SIG-M5 treated with dmso at 0.1 percent for 504 hours (cell line): ENCODE data around the gene ATP8B3.
"Not testable (repeated sequence)": the region's sequence is repeated elsewhere in the genome, so short reads cannot be mapped to it uniquely, and the experiment has no call there.

ENCODE experiments used
- DNase-seq: peaks from one replicate; lab custom pipeline; 2025; ENCODE audit not compliant: unreplicated experiment; lab: John Stamatoyannopoulos, UW

Gene ATP8B3

DNA sequence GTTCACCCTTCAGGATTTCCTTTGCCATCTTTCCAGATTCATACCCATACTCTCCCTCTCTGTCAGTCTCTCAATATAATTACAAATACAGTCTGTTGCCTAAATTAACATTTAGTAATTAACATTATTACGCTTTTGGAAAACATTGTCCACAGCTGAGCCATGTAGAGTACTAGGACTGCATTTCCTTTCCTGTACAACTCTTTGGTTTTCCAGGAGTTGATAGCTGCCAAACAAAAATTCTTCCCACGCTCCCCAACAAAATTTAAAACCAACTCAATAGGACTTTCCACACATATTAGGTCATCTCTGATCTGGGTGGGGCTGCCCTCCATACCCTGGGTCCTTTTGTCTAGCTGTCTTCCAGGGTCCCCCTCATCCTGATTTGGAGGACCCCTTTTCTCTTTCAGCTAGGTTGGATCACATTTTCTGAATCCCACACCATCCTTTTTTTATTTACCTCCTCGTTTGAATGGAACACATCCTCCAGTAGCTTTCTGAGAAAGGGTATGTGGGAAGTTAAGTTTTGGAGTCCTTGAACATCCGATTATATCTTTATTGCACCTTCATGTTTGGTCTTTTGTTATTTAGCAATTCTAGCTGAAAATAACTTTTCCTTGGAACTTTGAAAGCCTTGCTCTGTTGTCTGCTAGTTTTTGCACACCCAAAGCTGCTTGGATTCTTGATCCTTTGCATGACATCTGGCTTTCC, 41.1 kb downstream of the ATP8B3 start:
- DNase-seq, result no peak

DNA sequence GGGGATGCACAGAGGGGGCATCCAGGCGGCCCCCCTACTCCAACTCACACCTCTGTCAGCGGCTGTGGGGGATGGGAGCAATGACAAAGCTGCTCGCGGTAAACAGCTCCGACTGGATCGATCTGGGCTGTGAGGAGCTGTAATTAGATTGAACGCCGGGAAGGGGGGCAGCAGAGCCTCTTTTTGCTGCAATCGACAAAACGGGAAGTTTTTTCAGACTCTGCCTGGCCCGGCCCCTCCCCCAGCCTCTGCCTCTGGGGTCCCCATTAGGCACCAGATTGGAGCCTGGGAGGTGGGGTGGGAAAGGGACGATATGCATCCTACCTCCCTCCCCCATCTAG, 42.5 kb downstream of the ATP8B3 start:
- DNase-seq, result no peak

DNA sequence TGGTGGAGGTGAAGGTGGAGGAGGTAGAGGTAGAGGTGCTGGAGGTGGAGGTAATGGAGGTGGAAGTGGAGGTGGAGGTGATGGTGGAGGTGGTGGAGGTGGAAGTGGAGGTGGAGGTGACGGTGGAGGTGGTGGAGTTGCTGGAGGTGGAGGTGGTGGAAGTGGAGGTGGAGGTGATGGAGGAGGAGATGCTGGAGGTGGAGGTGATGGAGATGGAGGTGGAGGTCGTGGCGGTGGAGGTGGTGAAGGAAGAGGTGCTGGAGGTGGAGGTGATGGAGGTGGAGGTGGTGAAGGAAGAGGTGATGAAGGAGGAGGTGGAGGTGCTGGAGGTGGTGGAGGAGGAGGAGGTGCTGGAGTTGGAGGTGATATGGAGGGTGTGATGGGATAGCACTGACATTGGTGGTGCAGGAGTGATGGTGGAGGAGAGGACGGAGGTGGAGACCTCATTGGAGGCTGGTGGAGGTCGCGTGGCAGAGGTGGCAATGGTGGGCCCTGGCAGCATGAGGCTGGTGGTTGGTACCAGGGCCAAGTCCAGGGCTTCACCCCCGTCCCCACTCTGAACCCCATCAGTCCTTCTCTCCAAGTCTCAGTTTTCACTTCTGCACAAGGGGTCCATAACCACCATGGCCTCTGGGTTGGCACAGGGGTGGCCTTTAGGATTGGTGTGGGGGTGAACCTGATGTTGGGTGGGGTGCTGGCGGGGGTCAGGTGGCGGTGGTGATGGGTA, 43.0 kb downstream of the ATP8B3 start:
- DNase-seq, result no peak

DNA sequence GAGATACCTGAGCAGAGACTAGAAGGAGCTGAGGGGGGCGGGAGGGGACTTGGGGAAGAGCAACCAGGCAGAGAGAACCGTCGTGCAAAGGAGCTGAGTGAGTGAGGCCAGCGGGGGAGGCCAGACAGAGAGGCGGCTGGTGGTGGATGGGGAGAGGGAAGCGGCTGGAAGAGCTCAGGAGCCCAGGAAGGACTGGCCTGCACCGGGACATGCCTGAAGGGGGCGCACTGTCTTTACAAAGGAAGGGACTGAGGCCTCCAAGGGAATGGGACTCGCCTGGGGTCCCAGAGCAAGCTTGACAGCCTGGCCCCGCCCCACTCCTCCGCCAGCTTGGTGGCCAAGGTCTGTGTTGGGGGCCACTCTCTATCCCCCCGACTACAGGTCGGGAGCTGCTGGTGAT, 43.8 kb downstream of the ATP8B3 start:
- no peak for DNase-seq

DNA sequence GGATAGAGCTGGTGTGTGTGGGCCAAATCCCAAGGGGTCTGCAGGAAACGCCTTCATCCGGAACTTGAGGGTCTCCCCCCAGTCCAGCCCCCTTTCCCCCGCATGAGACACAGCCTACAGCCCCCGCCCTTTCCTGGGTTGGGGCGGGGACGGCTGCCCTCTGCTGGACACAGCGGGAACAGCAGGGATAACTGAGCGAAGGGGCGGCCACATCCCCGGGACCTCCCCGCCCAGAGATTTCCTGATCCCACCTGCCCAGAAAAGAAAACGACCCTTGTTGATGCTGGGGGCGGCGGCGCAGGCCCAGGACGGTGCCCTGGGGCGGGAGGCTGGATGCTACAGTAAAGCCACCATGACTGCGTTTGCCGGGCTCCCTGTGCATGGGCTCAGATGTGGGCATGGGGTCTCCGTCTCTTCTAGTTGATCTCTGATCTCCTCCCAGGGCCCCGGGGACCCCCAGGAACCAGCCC, 44.6 kb downstream of the ATP8B3 start:
- DNase-seq, result no peak

DNA sequence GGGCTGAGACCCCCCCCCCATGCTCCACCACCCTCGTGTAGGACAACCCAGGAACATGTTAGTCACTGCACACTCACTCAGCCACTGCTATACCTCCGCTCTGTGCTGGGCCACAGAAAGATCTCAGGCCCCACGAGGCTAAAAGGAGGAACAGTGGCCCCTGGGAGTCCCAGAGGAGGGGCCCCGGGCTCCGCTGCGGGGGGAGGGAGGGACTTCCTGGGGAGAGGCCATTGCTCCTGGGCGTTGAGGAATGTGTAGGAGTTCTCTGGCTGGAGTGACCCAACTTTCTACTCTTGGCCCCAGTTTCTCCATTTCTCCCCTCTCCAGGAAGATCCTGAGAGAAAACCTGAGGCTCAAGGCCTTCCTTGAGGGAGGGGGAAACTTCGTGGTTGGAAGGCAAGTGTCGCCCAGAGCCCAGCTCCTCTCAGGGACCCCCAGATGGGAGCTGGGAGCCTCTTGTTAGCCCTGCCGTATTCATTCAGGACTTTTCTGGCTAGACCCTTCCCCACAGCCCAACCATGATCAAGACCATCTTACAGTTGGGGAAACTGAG, 45.2 kb downstream of the ATP8B3 start:
- no peak for DNase-seq

DNA sequence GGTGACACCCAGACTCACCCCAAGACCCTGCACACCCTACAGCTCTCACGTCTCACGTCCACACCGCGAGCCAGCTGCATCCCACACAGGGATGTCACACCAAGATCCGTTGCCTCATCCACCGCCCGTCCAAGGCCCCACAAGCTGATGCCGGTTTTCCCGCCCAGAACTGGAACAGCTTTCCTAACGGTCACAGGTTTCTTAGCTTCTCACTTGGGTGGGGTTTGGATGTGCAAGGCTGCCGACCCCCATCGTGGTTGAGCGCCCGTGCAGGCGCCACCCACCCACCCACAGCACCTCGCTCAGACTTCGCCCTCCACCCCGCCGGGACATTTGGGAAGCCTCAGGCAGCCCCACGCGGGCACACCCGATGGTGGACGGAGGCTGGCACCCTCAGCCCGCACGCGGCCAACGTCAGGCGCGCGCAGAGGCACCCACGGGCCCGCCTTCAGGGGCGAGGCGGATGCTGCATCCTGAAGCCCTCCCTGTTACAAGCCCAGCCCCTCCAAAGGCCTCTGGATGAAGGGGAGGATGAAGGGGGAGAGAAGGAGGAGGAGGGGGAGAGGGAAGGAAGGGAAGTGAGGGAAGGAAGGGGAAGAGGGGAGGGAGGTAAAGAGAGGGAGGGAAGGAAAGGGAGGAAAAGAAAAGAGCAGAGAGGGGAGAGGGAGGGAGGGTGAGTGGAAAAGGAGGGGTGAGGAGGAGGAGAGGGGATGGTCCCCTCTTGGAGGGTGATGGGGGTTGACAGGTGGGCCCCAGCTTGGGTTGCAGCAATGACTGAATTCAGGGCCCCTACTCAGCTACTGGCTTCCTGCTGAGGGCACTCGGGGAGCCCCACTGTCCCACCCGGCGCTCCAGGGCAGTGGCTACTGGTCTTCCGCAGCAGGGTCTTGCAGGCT, 45.9 kb downstream of the ATP8B3 start:
- no peak for DNase-seq

DNA sequence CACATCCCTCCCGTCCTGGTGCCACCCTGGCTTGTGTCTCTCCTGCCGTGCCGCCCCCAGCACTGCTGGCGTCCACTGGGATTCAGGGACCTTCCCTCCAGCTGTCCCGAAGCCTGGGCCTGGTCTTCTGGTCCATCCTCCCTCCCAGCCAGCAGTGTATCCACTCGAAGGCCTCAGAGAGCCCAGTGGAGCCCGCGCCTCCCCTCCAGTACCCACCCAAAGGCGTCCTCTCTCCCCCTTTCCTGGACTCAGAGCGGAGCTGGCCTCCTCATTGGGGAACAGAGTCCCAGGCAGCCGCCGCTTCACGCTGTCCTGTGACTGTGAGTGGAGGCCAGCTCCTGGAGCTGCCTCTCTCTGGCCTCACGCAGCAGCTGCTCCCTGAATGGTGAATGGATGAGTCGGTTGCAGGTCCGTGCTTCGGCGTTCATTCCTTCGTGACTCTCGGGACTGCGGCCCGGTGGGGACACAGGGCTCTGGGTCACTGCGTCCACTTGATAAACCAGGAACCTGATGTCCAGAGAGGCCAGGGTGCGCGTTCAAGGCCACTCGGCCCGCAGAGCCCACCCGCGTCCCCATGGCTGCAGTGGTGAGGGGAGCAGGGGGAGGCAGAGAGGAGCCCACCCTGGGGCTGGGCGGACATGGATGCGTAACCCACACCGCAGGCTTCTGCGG, 46.7 kb downstream of the ATP8B3 start:
- no peak for DNase-seq

DNA sequence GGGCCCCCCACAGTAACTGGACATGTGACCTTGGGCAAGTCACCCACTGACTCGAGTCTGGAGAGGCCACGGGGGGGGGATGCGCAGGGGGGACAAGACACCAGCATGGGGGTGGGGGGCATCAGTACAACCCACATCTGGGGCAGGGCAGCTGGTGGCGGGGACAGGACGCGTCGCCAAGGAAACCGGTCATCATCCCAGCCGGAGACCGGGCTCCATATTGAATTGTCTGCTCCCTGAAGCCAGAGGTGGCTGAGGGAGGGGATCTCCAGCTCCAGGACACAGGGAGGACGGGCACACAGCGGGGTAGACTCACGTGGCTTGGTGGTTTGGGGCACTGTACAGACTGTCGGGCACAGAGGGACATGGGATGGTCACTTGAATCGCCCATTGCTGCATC, 47.3 kb downstream of the ATP8B3 start:
- no peak for DNase-seq

DNA sequence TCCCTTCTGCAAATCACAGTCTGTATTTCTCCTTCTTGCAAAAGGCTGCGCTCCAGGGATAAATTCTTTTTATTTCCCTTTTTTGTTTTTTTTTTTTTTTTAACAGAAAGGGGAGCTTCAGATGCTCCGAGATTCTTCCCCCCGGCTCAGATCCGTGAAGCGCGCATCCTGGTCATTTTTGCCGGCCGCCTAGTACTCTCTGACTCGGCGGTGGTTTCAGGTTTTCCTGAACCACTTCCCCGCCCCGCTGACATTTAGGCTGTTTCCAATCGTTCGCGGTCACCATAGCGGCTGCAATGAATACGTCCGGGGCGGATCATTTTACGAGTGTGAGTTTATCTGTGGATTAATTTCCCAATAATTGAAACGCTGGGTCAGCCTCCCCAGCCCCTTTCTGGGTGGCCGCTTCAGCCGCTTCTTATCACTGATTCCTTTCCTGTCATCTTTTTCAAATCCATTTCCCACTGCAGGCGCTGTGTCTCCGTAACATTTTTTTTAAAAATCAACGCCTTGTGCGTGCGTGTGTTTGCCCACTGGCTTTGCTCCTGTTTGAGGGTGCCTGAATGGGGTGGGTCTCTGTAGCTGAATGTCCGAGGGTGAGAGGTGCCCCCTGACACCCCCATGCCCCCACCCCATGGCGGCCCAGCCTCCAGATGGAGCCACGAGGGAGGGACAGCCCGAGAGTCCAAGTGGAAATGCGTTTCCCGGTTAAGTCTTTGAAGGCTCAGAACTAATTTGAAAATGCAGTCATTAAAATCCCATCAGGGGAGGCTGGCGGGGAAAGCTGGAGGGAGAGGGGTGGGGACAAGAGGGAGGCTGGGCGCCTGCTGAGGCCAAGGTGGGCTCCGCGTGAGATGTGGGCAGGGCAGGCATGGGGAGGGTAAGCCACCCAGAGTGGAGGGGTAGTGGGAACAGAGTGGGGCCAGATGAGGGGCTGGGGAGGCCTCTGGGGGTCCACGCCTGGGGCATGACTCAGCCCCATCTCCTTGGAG, 48.1 kb downstream of the ATP8B3 start:
- no peak for DNase-seq

DNA sequence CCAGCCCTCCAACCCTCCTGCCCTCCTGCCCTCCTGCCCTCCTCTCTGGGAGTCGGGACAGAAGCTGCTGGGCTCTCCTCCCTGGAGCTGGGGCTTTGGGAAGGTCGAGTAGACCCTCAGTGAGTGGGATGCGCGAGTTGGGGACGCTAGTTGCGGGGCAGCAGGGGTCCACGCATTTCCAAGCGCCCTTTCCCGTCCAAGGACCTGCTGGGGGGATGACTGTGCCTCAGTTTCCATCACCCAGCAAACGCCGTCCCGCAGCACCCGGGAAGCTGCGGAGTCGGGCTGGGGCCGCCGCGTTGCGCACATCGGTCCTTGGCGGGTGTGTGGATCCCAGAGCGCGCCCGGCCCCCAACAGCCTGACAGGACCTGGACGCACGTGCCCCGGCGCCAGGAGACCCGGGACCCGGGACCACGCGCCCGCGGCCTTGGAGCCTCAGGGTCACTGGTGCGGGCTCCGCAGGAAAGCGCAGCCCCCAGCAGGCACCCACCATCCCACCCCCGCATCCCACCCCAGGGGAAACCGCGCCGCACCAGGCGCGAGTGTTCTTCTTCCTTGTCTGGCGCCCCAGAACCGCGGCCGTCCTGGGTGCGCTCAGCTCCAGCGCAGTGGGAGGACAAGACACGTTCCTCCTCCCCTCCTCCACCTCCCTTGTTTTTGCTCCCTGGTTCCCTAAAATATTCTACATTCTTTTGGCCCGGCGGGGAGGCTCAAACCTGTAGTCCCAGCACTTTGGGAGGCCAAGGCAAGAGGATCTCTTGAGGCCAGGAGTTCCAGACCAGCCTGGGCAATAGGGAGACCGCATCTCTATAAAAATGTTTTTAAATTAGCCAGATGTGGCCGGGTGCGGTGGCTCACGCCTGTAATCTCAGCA, 49.6 kb downstream of the ATP8B3 start:
- no peak for DNase-seq

DNA sequence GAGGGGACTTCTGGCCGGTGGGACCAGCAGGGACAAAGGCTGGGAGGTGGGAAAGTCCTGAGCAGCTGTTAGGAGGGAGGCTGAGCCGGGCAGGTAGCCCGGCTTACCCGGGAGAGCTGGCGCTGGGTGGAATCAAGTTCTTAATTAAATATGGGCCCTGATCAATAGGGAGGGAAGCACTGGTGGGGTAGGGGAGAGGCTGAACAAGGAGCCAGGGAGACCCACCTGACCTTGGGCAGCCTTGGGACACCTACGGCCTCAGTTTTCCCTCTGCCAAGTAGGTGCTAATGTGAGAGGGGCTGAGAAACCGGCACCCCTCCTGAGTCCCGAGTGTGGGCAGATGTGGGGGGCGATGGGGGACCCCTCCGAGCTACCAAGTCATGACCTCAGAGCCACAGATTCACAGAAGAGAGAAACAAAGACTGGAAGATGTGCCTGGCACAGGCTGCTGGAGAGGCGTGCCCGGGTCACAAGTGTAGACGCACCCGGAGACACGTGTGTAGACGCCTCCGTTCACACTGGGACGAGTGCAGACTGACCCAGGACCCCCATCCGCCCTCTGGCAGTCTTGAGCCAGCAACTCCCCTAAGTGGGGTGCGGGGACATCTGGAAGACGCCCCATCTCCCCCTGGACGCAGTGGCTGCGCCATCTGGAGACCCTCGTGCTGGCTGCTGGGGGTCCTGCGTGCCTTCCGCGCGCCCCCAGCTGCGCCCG, 50.4 kb downstream of the ATP8B3 start:
- DNase-seq, result no peak

DNA sequence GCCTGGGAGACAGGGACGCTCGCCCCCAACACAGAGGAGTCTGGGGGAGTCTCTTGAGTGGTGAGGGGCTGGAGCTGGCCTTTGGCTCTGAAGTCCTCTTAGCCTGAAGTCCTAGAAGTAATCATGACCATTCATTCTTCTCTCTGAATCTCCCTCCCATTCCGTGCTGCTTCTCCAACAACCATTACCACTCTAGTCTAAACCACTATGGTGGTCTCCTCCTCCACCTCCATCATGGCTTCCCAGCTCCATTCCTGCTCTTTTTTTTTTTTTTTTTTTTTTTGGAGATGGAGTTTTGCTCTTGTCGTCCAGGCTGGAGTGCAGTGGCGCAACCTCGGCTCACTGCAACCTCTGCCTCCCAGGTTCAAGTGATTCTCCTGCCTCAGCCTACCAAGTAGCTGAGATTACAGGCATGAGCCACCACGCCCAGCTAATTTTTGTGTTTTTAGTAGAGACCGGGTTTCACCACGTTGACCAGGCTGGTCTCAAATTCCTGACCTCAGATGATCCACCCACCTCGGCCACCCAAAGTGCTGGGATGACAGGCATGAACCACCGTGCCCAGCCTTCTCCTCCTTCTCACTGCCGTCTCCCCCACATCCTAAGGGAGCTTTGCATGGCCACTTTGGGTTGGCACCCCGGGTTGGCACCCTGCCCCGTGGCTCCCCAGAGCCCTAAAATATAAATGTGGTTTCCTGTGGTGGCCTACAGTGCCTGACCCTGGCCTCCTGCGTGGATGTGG, 51.1 kb downstream of the ATP8B3 start:
- DNase-seq, result not testable (repeated sequence)

DNA sequence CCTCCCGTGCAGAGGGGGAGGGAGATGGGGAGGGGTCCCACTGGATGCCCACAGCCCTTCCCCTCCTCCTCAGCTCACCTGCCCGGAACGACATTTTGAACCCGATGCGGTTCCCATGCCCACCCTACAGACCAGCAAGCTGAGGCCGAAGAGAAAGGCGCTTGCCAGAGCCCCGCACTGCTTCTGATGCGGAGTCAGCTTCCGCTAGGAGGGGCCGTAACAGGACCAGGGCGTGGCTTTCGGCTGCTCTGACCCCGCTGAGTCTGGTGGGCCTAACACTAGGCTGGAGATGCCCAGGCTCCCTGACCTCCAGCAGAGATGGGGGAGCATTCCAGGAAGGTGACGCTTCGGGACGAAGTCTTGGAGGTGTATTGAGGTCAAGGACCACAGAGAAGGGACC, 52.1 kb downstream of the ATP8B3 start:
- DNase-seq, result no peak

DNA sequence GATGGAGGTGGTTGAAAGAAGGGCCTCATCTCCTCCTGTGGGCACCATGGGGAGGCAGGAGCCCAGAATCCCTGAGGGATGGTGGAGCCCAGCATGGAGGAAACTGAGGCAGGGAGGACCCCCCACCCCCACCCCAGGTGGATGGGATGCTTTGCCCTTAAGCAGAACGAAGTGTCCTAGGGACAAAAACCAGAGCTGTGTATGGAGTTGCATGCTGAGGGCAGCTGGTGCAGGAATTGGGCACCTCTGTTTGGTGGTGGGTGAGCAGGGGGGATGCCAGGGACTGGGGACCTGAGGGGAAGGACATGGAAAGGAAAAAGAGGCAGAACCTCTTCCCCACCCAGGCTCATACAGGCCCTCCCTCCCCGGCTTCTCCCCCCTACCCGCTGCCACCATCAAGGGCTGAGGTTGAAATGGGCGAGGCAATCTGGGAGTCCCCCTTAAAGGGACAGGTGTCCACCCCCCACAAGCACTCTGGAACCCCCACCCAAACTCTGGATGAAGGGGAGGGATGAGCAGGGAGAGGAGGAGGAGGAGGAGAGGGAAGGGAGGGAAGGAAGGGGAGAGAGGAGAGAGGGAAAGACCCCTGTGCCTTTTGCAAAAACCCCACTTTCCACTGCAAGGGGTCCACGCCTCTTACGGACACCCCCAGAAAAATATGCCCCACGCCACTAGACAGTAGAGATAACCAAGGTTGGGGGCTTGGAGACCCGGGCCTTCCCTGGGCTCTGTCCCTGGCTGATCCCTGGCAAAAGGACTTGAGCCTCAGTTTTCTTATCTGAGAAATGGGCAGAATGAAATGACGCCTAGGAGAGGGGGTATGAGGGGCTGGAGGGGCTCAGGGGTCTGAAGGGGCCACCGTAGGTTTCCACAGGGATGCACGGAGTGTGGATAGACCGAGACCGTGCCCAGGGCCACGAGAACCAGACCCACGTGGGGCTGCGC, 52.8 kb downstream of the ATP8B3 start:
- no peak for DNase-seq

DNA sequence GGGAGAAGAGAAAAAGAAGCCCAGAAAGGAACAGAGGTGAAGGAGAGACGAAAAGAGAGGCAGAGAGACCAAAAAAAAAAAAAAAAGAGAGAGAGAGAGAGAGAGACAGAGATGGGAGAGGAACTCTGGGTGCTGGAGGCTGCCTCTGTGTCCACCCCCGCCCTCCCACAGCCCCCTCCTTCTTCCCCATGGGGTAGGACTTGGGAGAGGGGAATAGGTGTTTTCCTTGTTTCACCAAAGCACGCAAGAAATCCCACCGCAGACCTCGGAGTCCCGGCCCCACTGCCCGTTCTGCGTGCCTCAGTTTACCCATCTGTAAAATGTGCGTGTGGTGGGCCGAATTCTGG, 53.9 kb downstream of the ATP8B3 start:
- DNase-seq, result no peak
